Ishikawa (cell line): ENCODE data around the gene RSAD1.

Experiments used
- CEBPB ChIP-seq: IDR thresholded peaks from 2 replicates; pipeline ENCODE4 v1.6.1; 2012
- CREB1 ChIP-seq: IDR thresholded peaks from 2 replicates; pipeline ENCODE4 v1.6.1; 2012; ENCODE audit warnings: low read depth
- EGR1 ChIP-seq: IDR thresholded peaks from 2 replicates; pipeline ENCODE4 v1.6.1; 2012
- EP300 ChIP-seq: IDR thresholded peaks from 2 replicates; pipeline ENCODE4 v1.6.1; 2012; ENCODE audit warnings: borderline replicate concordance
- FOXM1 ChIP-seq: IDR thresholded peaks from 2 replicates; pipeline ENCODE4 v1.6.1; 2012; ENCODE audit warnings: low read depth, borderline replicate concordance
- MAX ChIP-seq: IDR thresholded peaks from 2 replicates; pipeline ENCODE4 v1.6.1; 2012
- NFIC ChIP-seq: IDR thresholded peaks from 2 replicates; pipeline ENCODE4 v1.6.1; 2012
- RAD21 ChIP-seq: IDR thresholded peaks from 2 replicates; pipeline ENCODE4 v1.6.1; 2012; ENCODE audit warnings: low read depth
- REST ChIP-seq: IDR thresholded peaks from 2 replicates; pipeline ENCODE4 v1.6.1; 2012; ENCODE audit warnings: low read depth, mild to moderate bottlenecking
- TAF1 ChIP-seq: IDR thresholded peaks from 2 replicates; pipeline ENCODE4 v1.6.1; 2012; ENCODE audit warnings: low read depth, mild to moderate bottlenecking
- TCF12 ChIP-seq: IDR thresholded peaks from 2 replicates; pipeline ENCODE4 v1.6.1; 2012; ENCODE audit warnings: low read depth
- TEAD4 ChIP-seq: IDR thresholded peaks from 2 replicates; pipeline ENCODE4 v1.6.1; 2012
- USF1 ChIP-seq: IDR thresholded peaks from 2 replicates; pipeline ENCODE4 v1.6.1; 2012
- YY1 ChIP-seq: IDR thresholded peaks from 2 replicates; pipeline ENCODE4 v1.6.1; 2012; ENCODE audit warnings: low read depth
- ZBTB7A ChIP-seq: IDR thresholded peaks from 2 replicates; pipeline ENCODE4 v1.6.1; 2012; ENCODE audit warnings: low read depth

Gene RSAD1

GRCh38 chr17:50487213-50488096, 8.8 kb downstream of the RSAD1 start:
- TF ChIP-seq REST: no peak
- TF ChIP-seq TAF1: no peak
- TF ChIP-seq TCF12: no peak
- TF ChIP-seq TEAD4: no peak
- no peak for TF ChIP-seq CREB1
- no peak for TF ChIP-seq MAX
- no peak for TF ChIP-seq YY1
- TF ChIP-seq CEBPB: no peak
- no peak for TF ChIP-seq USF1
- no peak for TF ChIP-seq NFIC
- no peak for TF ChIP-seq EGR1
- no peak for TF ChIP-seq ZBTB7A
- no peak for TF ChIP-seq RAD21
- TF ChIP-seq FOXM1: no peak
- no peak for TF ChIP-seq EP300

GRCh38 chr17:50488880-50489279, 10.2 kb downstream of the RSAD1 start:
- TF ChIP-seq RAD21 (no peak), TCF12 (no peak), CREB1 (no peak), TEAD4 (no peak), EGR1 (no peak), NFIC (no peak), ZBTB7A (no peak), YY1 (no peak), EP300 (no peak), FOXM1 (no peak), TAF1 (no peak), CEBPB (no peak)

- TF ChIP-seq YY1 (no peak), TCF12 (no peak), CREB1 (no peak), EGR1 (no peak), MAX (no peak)
Measured at GRCh38 chr17:50491505-50491904, 12.8 kb downstream of the RSAD1 start.

- TF ChIP-seq YY1 (no peak), CEBPB (no peak), ZBTB7A (no peak), FOXM1 (no peak), EGR1 (no peak), USF1 (no peak), CREB1 (no peak), TEAD4 (no peak), REST (no peak), TAF1 (no peak), TCF12 (no peak), NFIC (no peak), RAD21 (no peak), MAX (no peak), EP300 (no peak)
Measured at GRCh38 chr17:50492214-50492613, 13.6 kb downstream of the RSAD1 start.

GRCh38 chr17:50493744-50494143, 15.1 kb downstream of the RSAD1 start:
- no peak for TF ChIP-seq REST
- TF ChIP-seq YY1: no peak
- no peak for TF ChIP-seq CREB1
